ENCODE results near the gene HNF4A.
A peak's percentile ranks its signal among the peaks of the same experiment; 100 is the strongest.
"Not testable (repeated sequence)": the region's sequence is repeated elsewhere in the genome, so short reads cannot be mapped to it uniquely, and the experiment has no call there.

Gene HNF4A

GRCh38 chr20:44355498-44356352, at the start of gene HNF4A:
Gene HNF4A, plus strand, starts transcription at chr20:44355699. Its CDS starts 106 bp downstream, at chr20:44355805.
- no peak for DNase-seq

GRCh38 chr20:44306927-44307326, 48.6 kb upstream of the HNF4A start:
- no peak for DNase-seq

GRCh38 chr20:44309763-44310663, 45.5 kb upstream of the HNF4A start:
- no peak for DNase-seq

- DNase-seq = peak; percentile 55 to 76
Measured at GRCh38 chr20:44310664-44311639, 44.5 kb upstream of the HNF4A start, which contains the start of gene FITM2. Gene FITM2, minus strand, starts transcription at chr20:44311202. Its CDS starts 54 bp downstream, at chr20:44311148.

- DNase-seq = no peak
Measured at GRCh38 chr20:44314870-44315269, 40.6 kb upstream of the HNF4A start.

GRCh38 chr20:44319839-44320422, 35.6 kb upstream of the HNF4A start:
- no peak for DNase-seq

- no peak for DNase-seq
Measured at GRCh38 chr20:44324343-44324742, 31.2 kb upstream of the HNF4A start.

- DNase-seq = no peak
Measured at GRCh38 chr20:44326391-44327159, 28.9 kb upstream of the HNF4A start.

- DNase-seq = not testable (repeated sequence)
Measured at GRCh38 chr20:44327748-44328147, 27.8 kb upstream of the HNF4A start.

- no peak for DNase-seq
Measured at GRCh38 chr20:44328428-44328827, 27.1 kb upstream of the HNF4A start.

GRCh38 chr20:44331201-44331600, 24.3 kb upstream of the HNF4A start:
- no peak for DNase-seq

GRCh38 chr20:44334306-44334705, 21.2 kb upstream of the HNF4A start:
- no peak for DNase-seq

- no peak for DNase-seq
Measured at GRCh38 chr20:44334709-44335108, 20.8 kb upstream of the HNF4A start.

GRCh38 chr20:44335675-44336074, 19.8 kb upstream of the HNF4A start:
- no peak for DNase-seq

GRCh38 chr20:44336086-44336485, 19.4 kb upstream of the HNF4A start:
- DNase-seq = no peak

- no peak for DNase-seq
Measured at GRCh38 chr20:44336725-44337380, 18.6 kb upstream of the HNF4A start, which contains the start of gene R3HDML. Gene R3HDML, plus strand, starts transcription at chr20:44337043. Its CDS starts 115 bp downstream, at chr20:44337158.

- DNase-seq = no peak
Measured at GRCh38 chr20:44342248-44342647, 13.3 kb upstream of the HNF4A start.

- DNase-seq = no peak
Measured at GRCh38 chr20:44343162-44343675, 12.3 kb upstream of the HNF4A start.

- DNase-seq = no peak
Measured at GRCh38 chr20:44344723-44345122, 10.8 kb upstream of the HNF4A start.

- DNase-seq = no peak
Measured at GRCh38 chr20:44345147-44345546, 10.4 kb upstream of the HNF4A start.
